WI38 (cell line): Measurements from ENCODE around the gene RPH3AL.
"Not testable (repeated sequence)": the region's sequence is repeated elsewhere in the genome, so short reads cannot be mapped to it uniquely, and the experiment has no call there.

ENCODE experiments used
- H3K4me3 ChIP-seq: 2 replicates; pipeline ENCODE4 v1.5.1; 2011; ENCODE audit warnings: low read depth, mild to moderate bottlenecking, control low read depth, low read length
- TF ChIP-seq, protein P1 (sequence below): IDR thresholded peaks from 2 replicates; pipeline ENCODE4 v1.5.1; 2012; ENCODE audit warnings: low read depth, mild to moderate bottlenecking, control low read depth, low read length

The RPH3AL gene

DNA sequence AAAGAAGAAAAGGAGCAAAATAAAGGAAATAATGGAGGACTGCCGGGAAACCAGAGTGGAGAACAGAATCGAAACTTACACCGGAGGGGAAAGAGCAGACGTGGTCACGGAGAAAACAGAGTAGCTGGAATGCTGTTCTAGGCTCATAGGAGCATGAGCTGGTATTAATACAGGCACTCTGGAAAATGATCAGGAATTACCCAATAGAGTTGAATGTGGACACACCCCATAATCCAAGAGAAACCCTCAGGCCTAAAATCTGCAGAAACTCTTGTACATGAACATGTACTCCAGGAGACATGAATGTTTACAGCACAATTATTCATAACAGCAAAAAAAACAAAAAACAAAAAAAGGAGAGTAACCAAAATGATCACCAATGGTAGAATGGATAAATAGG is 77.7 kb downstream of the RPH3AL start:
- H3K4me3 ChIP-seq, result no peak overlapping the region
- TF ChIP-seq, protein P1, sequence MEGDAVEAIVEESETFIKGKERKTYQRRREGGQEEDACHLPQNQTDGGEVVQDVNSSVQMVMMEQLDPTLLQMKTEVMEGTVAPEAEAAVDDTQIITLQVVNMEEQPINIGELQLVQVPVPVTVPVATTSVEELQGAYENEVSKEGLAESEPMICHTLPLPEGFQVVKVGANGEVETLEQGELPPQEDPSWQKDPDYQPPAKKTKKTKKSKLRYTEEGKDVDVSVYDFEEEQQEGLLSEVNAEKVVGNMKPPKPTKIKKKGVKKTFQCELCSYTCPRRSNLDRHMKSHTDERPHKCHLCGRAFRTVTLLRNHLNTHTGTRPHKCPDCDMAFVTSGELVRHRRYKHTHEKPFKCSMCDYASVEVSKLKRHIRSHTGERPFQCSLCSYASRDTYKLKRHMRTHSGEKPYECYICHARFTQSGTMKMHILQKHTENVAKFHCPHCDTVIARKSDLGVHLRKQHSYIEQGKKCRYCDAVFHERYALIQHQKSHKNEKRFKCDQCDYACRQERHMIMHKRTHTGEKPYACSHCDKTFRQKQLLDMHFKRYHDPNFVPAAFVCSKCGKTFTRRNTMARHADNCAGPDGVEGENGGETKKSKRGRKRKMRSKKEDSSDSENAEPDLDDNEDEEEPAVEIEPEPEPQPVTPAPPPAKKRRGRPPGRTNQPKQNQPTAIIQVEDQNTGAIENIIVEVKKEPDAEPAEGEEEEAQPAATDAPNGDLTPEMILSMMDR, result no peak

- H3K4me3 ChIP-seq, result no peak overlapping the region
- TF ChIP-seq, protein P1, result no peak
These were observed 78.4 kb downstream of the RPH3AL start for GRCh38 chr17:273981-274832.

DNA sequence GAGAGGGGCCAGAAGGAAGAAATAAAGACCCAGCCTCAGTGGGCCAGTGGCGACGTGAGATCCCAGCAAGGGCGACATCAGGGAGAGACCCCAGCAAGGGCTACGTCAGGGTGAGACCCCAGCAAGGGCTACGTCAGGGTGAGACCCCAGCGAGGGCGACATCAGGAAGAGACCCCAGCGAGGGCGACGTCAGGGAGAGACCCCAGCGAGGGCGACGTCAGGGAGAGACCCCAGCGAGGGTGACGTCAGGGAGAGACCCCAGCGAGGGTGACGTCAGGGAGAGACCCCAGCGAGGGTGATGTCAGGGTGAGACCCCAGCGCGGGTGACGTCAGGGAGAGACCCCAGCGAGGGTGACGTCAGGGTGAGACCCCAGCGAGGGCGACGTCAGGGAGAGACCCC is 79.8 kb downstream of the RPH3AL start:
- H3K4me3 ChIP-seq, result not testable (repeated sequence)

GRCh38 chr17:271928-272623 is 80.5 kb downstream of the RPH3AL start:
- H3K4me3 ChIP-seq, result not testable (repeated sequence)

- TF ChIP-seq, protein P1, result no peak
- no peak overlapping the region for H3K4me3 ChIP-seq
These were observed 82.7 kb downstream of the RPH3AL start for GRCh38 chr17:269616-270514.

DNA sequence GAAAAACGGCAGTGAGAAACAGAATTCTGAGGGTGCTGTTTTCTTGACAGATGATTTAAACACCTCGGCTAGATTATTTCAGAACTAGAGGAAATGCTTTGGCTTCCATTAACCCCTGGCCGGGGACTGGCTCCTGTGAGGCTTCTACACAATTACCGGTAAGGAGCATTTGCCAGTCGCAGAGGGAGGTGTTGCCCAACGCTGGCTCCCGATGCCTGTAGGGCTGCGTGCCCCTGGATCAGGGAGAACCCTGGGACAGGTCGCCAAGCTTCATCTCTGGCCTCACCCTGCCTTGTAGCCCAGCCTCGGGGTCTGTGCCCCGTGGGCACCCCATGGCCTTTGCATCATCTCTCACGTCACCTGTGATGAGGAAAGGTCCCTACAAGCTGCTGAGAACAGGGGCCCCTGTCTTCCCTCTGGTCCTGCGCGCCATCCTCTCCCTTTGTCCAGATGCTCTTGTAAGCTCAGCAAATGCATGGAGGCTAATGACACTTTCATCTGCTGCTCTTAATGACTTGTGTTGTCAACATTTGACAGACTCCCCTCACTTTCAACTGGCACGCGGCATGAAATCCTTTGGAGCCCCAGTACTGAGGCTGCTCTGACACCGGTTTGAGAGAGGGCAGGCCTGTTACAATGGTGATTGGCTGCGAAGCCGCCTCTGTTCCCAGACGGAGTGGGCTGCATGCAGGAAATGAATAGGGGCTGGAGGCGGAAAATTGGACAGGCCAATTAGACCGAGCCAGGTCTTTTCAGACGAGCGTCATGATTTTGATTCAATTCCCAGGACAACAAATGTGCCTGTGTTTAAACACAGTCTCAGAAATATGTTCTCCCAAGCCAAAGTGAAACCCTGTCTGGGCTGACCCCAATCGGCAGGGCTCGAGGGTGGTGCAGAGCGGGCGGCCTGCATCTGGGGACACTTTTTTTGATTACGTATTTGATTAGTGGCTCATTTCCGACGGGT is 85.6 kb downstream of the RPH3AL start:
- TF ChIP-seq, protein P1, result no peak
- no peak overlapping the region for H3K4me3 ChIP-seq

- TF ChIP-seq, protein P1, result no peak
- no peak overlapping the region for H3K4me3 ChIP-seq
These were observed 86.4 kb downstream of the RPH3AL start for GRCh38 chr17:266219-266618.
